MM.1S (cell line): ENCODE results near the gene KRTAP5-3.

ENCODE experiments used
- DNase-seq: peaks from one replicate; pipeline ENCODE4 v3.0.0-alpha.2; 2015
- H2AFZ ChIP-seq: fragments of 300-600 bp; sonication (generic); 2 replicates; pipeline ENCODE4 v1.6.0; 2016; ENCODE audit warnings: antibody characterized with exemption, low read length
- H3F3A ChIP-seq: fragments of 300-600 bp; sonication (generic); 2 replicates; pipeline ENCODE4 v1.6.1; 2016; ENCODE audit warnings: mild to moderate bottlenecking, antibody characterized with exemption, low read length, moderate library complexity, mixed read lengths; ENCODE audit not compliant: insufficient read depth
- H3K27ac ChIP-seq: fragments of 300-600 bp; sonication (generic); 2 replicates; pipeline ENCODE4 v1.5.1; 2016; ENCODE audit warnings: mild to moderate bottlenecking, low read length
- H3K27me3 ChIP-seq: fragments of 300-600 bp; sonication (generic); replicated peaks from 2 replicates; pipeline ENCODE4 v1.6.0; 2016; ENCODE audit warnings: low read length; ENCODE audit not compliant: insufficient read depth
- H3K36me3 ChIP-seq: fragments of 300-600 bp; sonication (generic); replicated peaks from 2 replicates; pipeline ENCODE4 v1.6.1; 2016; ENCODE audit warnings: mild to moderate bottlenecking, low read length, mixed read lengths; ENCODE audit not compliant: insufficient read depth
- H3K4me1 ChIP-seq: fragments of 300-600 bp; sonication (generic); 2 replicates; pipeline ENCODE4 v1.6.1; 2016; ENCODE audit warnings: low read length, mixed read lengths
- H3K4me2 ChIP-seq: fragments of 300-600 bp; sonication (generic); 2 replicates; pipeline ENCODE4 v1.6.0; 2016; ENCODE audit warnings: low read depth, low read length
- H3K4me3 ChIP-seq: fragments of 300-600 bp; sonication (generic); 2 replicates; pipeline ENCODE4 v1.5.1; 2016; ENCODE audit warnings: low read length, mixed read lengths
- H3K79me2 ChIP-seq: fragments of 300-600 bp; sonication (generic); 2 replicates; pipeline ENCODE4 v1.6.1; 2016; ENCODE audit warnings: mixed run types, low read length, mixed read lengths
- H3K9ac ChIP-seq: fragments of 300-600 bp; sonication (generic); 2 replicates; pipeline ENCODE4 v1.6.1; 2016; ENCODE audit warnings: low read length, mixed read lengths
- H3K9me2 ChIP-seq: fragments of 300-600 bp; sonication (generic); replicated peaks from 2 replicates; pipeline ENCODE4 v1.6.1; 2016; ENCODE audit warnings: mild to moderate bottlenecking, low read length, mixed read lengths; ENCODE audit not compliant: insufficient read depth
- H3K9me3 ChIP-seq: fragments of 300-600 bp; sonication (generic); replicated peaks from 2 replicates; pipeline ENCODE4 v1.6.1; 2016; ENCODE audit warnings: mild to moderate bottlenecking, low read length, mixed read lengths; ENCODE audit not compliant: insufficient read depth
- H4K20me1 ChIP-seq: fragments of 300-600 bp; sonication (generic); 2 replicates; pipeline ENCODE4 v1.6.1; 2016; ENCODE audit warnings: mild to moderate bottlenecking, low read length, moderate library complexity, mixed read lengths; ENCODE audit not compliant: insufficient read depth
- CTCF ChIP-seq: fragments of 300-600 bp; sonication (generic); IDR thresholded peaks from 2 replicates; pipeline ENCODE4 v1.5.1; 2016; ENCODE audit warnings: antibody characterized with exemption, low read length, mixed read lengths
- EZH2 ChIP-seq: fragments of 300-600 bp; sonication (generic); optimal IDR thresholded peaks from 2 replicates; pipeline ENCODE3; 2017; ENCODE audit warnings: low read depth, mild to moderate bottlenecking, antibody characterized with exemption, low read length, mixed read lengths
- EZH2phosphoT487 ChIP-seq: fragments of 300-600 bp; sonication (generic); IDR thresholded peaks from 2 replicates; pipeline ENCODE4 v1.6.1; 2018; ENCODE audit warnings: antibody characterized with exemption, low read length

KRTAP5-3 gene

GRCh38 chr11:1566381-1567051 is 41.7 kb downstream of the KRTAP5-3 start:
- H4K20me1 ChIP-seq = no peaks in the 10 kb centered on the region

GRCh38 chr11:1565904-1566247 is 42.4 kb downstream of the KRTAP5-3 start:
- H3K4me2 ChIP-seq = no peak overlapping the region
- H3K27ac ChIP-seq = no peak overlapping the region
- H3K9me3 ChIP-seq = no peaks in the 10 kb centered on the region
- H2AFZ ChIP-seq = no peak overlapping the region
- no peaks in the 10 kb centered on the region for H3K9me2 ChIP-seq
- DNase-seq = no peak
- no peak overlapping the region for H3K9ac ChIP-seq
- no peaks in the 10 kb centered on the region for H3K4me1 ChIP-seq
- H3K27me3 ChIP-seq = peaks cover 79% of the 10 kb centered on the region
- H3K79me2 ChIP-seq = no peaks in the 10 kb centered on the region
- H3K4me3 ChIP-seq = no peak overlapping the region
- H3K36me3 ChIP-seq = no peaks in the 10 kb centered on the region
- no peaks in the 10 kb centered on the region for H4K20me1 ChIP-seq
- no peak for TF ChIP-seq CTCF
- no peaks in the 10 kb centered on the region for H3F3A ChIP-seq

More at GRCh38 chr11:1566381-1567051, 41.7 kb downstream of the KRTAP5-3 start:
- H3K36me3 ChIP-seq = no peaks in the 10 kb centered on the region
- TF ChIP-seq CTCF = 0 out of 2 replicates have a peak, but pooled peaks have one; percentile 6
- TF ChIP-seq EZH2phosphoT487 = no peak
- no peak for TF ChIP-seq EZH2
- no peaks in the 10 kb centered on the region for H3K4me1 ChIP-seq
- no peaks in the 10 kb centered on the region for H3F3A ChIP-seq
- H3K27me3 ChIP-seq = peaks cover 79% of the 10 kb centered on the region
- no peaks in the 10 kb centered on the region for H3K79me2 ChIP-seq
- H3K9me2 ChIP-seq = no peaks in the 10 kb centered on the region
- no peak overlapping the region for H3K4me3 ChIP-seq
- no peak overlapping the region for H3K27ac ChIP-seq
- no peaks in the 10 kb centered on the region for H3K9me3 ChIP-seq
- DNase-seq = no peak
- H3K4me2 ChIP-seq = no peak overlapping the region
- H3K9ac ChIP-seq = no peak overlapping the region
- no peak overlapping the region for H2AFZ ChIP-seq

GRCh38 chr11:1565173-1565903 is 42.9 kb downstream of the KRTAP5-3 start:
- Histone ChIP-seq H3K9me2 (no peaks in the 10 kb centered on the region), H3K4me3 (no peak overlapping the region), H3F3A (no peaks in the 10 kb centered on the region), H3K27me3 (peaks cover 79% of the 10 kb centered on the region), H3K9ac (no peak overlapping the region), H3K4me1 (no peaks in the 10 kb centered on the region), H3K79me2 (no peaks in the 10 kb centered on the region), H3K4me2 (no peak overlapping the region), H4K20me1 (no peaks in the 10 kb centered on the region), H3K27ac (no peak overlapping the region), H3K36me3 (no peaks in the 10 kb centered on the region), H3K9me3 (no peaks in the 10 kb centered on the region), H2AFZ (no peak overlapping the region)
- no peak for DNase-seq
- TF ChIP-seq CTCF (no peak), EZH2phosphoT487 (no peak), EZH2 (no peak)
